ENCODE data around the gene ACIN1. TPM values are rescaled to one million over a fixed set of nuclear protein-coding genes. Genes with fewer than 3 reads are reported as not detected.

ACIN1 gene
- total RNA-seq, 1 donor from 2014 or later = 137 TPM

DNA sequence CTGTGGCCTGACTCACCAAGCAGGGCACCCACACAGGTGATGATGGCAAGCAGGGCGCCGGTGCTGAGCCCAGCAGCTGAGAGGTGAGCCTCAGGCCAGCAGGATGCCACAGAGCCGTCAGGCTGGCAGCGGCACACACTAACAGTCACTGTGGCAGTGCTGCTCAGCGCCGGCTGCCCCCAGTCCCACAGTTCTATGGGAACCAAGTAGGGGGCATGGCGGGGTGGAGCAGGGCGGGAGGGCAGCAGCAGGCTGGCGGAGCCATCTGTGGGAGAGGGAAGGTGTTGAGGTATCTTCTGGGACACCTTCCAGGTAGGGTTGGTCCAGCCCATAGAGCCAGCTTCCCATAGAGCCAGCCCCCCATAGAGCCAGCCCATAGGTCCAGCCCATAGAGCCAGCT lies 45.9 kb downstream of the ACIN1 start:
- no peak for DNase-seq (ENCODE audit: low spot score)
- H3K27me3 Mint-ChIP-seq (ENCODE audit: low read depth) = no peaks in the 10 kb centered on the region
- H3K27ac Mint-ChIP-seq (ENCODE audit: unreplicated experiment) = no peak overlapping the region

DNA sequence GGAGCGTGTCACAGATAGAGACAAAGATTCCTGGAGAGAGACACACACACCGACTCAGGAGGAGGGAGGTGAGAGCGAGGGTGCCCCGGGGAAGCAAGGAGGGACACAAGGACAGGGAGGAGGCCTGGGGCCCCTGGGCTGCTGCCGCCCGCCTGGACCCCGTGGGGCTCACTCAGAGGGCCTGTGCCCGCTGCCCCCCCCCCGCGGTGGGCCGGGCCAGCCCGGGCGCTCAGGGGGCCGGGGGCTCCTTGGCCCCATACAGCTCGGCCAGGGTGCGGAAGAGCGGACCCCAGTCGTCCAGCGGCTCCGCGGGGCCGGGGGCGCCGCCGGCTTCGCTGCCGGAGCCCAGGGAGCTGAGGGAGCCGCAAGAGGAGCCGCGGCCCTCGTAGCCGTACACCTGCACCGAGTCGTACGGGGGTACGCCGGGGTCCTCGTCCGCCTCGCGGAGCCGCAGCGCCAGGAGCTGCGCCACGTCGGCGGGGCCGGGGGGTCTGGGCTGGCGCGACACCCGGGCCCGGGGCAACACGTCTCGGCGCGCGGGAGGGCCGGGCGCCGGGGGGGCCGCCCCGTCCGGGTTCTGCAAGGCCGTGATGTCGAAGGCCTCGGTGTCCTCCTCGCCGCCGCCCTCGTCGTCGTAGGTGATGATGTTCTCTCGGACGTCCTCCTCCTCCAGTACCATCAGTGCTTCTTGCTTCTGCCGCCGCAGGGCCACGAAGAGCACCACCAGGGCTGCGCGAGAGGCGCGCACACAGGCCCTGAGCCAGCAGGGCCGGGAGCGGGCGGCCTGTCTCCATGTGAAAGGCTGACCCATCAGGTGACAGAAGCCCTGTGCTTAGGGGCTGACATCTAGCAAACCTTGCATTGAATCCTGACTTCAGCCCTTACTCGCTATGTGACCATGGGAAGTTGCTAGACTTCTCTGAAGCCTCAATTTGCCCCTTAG lies 46.9 kb downstream of the ACIN1 start:
- Mint-ChIP-seq H3K9me3 (ENCODE audit: low read depth) (no peaks in the 10 kb centered on the region), H3K36me3 (ENCODE audit: low read depth) (peaks cover 2% of the 10 kb centered on the region), H3K4me1 (ENCODE audit: low read depth) (peaks cover 7% of the 10 kb centered on the region), H3K27me3 (ENCODE audit: low read depth) (no peaks in the 10 kb centered on the region), H3K4me3 (ENCODE audit: unreplicated experiment) (no peak overlapping the region), H3K27ac (ENCODE audit: unreplicated experiment) (no peak overlapping the region)
- no peak for DNase-seq (ENCODE audit: low spot score)
- TF ChIP-seq, protein P1, sequence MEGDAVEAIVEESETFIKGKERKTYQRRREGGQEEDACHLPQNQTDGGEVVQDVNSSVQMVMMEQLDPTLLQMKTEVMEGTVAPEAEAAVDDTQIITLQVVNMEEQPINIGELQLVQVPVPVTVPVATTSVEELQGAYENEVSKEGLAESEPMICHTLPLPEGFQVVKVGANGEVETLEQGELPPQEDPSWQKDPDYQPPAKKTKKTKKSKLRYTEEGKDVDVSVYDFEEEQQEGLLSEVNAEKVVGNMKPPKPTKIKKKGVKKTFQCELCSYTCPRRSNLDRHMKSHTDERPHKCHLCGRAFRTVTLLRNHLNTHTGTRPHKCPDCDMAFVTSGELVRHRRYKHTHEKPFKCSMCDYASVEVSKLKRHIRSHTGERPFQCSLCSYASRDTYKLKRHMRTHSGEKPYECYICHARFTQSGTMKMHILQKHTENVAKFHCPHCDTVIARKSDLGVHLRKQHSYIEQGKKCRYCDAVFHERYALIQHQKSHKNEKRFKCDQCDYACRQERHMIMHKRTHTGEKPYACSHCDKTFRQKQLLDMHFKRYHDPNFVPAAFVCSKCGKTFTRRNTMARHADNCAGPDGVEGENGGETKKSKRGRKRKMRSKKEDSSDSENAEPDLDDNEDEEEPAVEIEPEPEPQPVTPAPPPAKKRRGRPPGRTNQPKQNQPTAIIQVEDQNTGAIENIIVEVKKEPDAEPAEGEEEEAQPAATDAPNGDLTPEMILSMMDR (IDR thresholded peaks at IDR 0.05) = no peak

More for the DNA sequence above, 45.9 kb downstream of the ACIN1 start:
- H3K4me1 Mint-ChIP-seq (ENCODE audit: low read depth) = peaks cover 7% of the 10 kb centered on the region
- H3K36me3 Mint-ChIP-seq (ENCODE audit: low read depth) = peaks cover 2% of the 10 kb centered on the region
- TF ChIP-seq, protein P1 (IDR thresholded peaks at IDR 0.05) = no peak
- no peaks in the 10 kb centered on the region for H3K9me3 Mint-ChIP-seq (ENCODE audit: low read depth)
- no peak overlapping the region for H3K4me3 Mint-ChIP-seq (ENCODE audit: unreplicated experiment)

DNA sequence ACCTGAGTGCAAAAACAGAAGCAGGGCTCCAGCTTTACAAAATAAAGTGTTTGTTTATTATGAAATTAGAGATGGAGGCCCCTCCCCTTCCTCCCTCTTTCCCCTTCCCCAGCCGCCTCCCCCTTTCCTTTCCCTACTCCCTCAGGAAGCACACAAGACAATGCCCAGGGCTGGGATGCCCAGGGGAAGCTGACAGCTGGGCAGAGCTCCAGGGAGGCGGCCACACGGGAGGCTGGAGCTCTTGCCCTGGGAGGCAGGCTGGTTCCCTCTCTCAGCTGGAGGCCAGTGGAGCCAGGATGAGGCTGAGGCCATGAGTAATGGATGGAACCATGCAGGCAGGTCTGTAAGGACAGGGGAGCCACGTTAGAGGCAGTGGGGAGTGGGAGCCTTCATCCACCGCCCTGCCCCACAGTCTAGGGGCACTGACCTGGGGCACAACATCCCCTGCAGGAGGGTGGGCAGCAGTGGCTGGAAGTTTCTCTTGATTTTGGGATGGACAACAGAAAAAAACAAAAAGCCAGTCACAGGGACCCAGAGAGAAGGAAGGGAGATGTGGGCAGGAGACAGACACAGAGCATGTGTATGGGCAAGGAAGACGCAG lies 47.8 kb downstream of the ACIN1 start:
- Mint-ChIP-seq H3K27me3 (ENCODE audit: low read depth) (no peaks in the 10 kb centered on the region), H3K36me3 (ENCODE audit: low read depth) (peaks cover 2% of the 10 kb centered on the region), H3K27ac (ENCODE audit: unreplicated experiment) (no peak overlapping the region), H3K4me1 (ENCODE audit: low read depth) (peaks cover 7% of the 10 kb centered on the region), H3K4me3 (ENCODE audit: unreplicated experiment) (no peak overlapping the region), H3K9me3 (ENCODE audit: low read depth) (no peaks in the 10 kb centered on the region)
- DNase-seq (ENCODE audit: low spot score) = no peak
- TF ChIP-seq, protein P1 (IDR thresholded peaks at IDR 0.05) = no peak

DNA sequence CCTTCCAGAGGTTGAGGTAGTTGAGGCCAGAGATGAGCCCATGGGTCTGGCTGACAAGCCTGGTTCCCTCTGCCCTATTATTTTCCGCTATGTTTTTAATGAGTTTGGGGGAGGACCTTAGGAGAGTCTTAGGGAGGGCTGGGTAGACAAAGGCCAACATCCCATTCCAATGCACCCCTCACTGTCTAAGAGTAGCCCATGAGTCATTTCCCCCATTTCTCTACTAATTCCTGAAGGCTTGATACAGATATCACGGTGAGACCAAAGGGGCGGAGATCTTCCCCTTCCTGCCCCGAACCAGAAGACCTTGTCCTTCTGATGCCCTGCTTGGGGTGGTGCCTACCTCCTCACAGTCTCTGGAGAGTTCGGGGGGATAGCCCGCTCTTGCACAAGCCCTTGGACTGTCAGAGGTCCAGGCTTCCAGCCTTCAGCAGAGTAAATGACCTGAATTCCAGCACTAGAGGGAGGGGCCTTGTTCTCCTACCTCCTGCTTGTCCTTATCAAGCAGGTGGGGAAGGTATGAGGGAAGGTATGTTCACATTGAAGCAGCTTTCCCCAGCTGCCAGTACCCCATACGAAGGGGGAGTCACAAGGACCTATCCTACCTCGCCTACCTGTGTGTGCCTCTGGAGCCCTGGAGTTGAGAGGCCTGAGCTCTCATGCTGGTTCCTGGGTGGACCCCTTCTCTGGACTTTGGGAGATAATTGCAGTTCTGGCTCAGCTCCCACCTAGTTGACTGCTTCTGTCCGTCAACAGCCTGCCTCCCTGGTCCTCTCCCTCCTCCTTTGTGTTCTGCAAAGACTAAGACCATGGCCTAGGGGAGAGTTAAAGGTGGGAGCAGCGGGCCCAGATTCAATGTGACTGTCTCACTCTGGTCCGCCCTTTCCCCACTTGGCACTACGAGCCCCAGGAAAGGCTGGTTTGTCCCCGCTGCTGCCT lies 49.2 kb downstream of the ACIN1 start:
- TF ChIP-seq, protein P1 (IDR thresholded peaks at IDR 0.05) = no peak
- H3K36me3 Mint-ChIP-seq (ENCODE audit: low read depth) = peaks cover 2% of the 10 kb centered on the region
- no peak overlapping the region for H3K4me3 Mint-ChIP-seq (ENCODE audit: unreplicated experiment)
- H3K9me3 Mint-ChIP-seq (ENCODE audit: low read depth) = no peaks in the 10 kb centered on the region
- H3K4me1 Mint-ChIP-seq (ENCODE audit: low read depth) = peaks cover 7% of the 10 kb centered on the region
- no peak overlapping the region for H3K27ac Mint-ChIP-seq (ENCODE audit: unreplicated experiment)
- no peaks in the 10 kb centered on the region for H3K27me3 Mint-ChIP-seq (ENCODE audit: low read depth)
- no peak for DNase-seq (ENCODE audit: low spot score)

DNA sequence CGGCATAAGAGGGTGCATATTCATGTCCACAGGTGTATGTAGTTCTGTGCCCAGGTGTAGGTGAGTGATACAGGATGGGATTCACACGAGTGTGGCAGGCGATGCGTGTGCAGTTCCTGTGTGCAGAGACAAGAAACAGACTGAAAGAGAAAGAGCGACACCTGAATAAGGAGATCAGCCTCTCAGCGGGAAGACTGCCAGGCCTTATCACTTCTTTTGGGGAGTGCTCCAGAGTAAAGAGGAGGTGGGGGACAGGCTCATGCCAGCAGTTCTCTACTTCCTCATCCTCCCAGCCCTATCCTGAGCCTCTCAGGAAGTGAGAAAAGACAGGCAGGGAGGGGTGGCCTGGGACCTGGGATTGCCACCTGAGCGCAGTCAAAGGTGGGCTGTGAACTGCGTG lies 50.1 kb downstream of the ACIN1 start:
- H3K4me3 Mint-ChIP-seq (ENCODE audit: unreplicated experiment) = no peak overlapping the region
- no peaks in the 10 kb centered on the region for H3K9me3 Mint-ChIP-seq (ENCODE audit: low read depth)
- peaks cover 2% of the 10 kb centered on the region for H3K36me3 Mint-ChIP-seq (ENCODE audit: low read depth)
- TF ChIP-seq, protein P1 (IDR thresholded peaks at IDR 0.05) = no peak
- DNase-seq (ENCODE audit: low spot score) = no peak
- H3K4me1 Mint-ChIP-seq (ENCODE audit: low read depth) = peaks cover 7% of the 10 kb centered on the region
- no peak overlapping the region for H3K27ac Mint-ChIP-seq (ENCODE audit: unreplicated experiment)
- H3K27me3 Mint-ChIP-seq (ENCODE audit: low read depth) = no peaks in the 10 kb centered on the region
